ENCODE measurements around the gene FFAR3.

DNA sequence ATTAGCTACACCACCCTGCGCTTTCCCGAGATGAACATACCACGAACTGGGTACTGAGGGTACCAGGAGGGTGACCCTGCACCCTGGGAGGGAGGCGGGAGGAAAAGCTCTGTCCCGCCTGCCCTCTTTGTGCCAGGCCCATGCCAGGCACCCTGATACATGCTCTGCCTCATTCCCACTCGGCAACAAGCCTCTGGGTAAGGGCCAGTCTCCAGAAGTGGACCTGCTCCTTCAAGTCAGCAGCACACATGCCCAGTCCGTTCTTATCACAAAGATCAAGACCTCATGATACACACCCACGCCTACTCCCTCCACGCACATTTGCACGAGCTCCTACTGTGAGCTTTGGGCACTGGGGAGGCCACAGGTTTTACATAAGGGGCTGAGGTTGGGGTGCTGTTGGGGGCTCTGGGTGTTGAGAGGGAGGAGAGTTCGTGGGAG is 12.6 kb upstream of the FFAR3 start:
- TF ChIP-seq, protein P1, sequence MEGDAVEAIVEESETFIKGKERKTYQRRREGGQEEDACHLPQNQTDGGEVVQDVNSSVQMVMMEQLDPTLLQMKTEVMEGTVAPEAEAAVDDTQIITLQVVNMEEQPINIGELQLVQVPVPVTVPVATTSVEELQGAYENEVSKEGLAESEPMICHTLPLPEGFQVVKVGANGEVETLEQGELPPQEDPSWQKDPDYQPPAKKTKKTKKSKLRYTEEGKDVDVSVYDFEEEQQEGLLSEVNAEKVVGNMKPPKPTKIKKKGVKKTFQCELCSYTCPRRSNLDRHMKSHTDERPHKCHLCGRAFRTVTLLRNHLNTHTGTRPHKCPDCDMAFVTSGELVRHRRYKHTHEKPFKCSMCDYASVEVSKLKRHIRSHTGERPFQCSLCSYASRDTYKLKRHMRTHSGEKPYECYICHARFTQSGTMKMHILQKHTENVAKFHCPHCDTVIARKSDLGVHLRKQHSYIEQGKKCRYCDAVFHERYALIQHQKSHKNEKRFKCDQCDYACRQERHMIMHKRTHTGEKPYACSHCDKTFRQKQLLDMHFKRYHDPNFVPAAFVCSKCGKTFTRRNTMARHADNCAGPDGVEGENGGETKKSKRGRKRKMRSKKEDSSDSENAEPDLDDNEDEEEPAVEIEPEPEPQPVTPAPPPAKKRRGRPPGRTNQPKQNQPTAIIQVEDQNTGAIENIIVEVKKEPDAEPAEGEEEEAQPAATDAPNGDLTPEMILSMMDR (conservative IDR thresholded peaks at IDR 0.05; ENCODE audit: low read length) = no peak
- TF ChIP-seq EZH2phosphoT487 (IDR thresholded peaks at IDR 0.05; ENCODE audit: borderline replicate concordance, low read depth, low read length) = no peak
